A549 treated with ZK216348 at 1 μM for 4 hours (cell line): ENCODE results near the gene TLX3. TPM values are rescaled to one million over a fixed set of nuclear protein-coding genes. Genes with fewer than 3 reads are reported as not detected.

Experiments used
- total RNA-seq: library from RNA; stranded (reverse); fragments of 200-300 nt; extraction: Qiagen RNA extraction; gene quantifications from 5 replicates; pipeline ENCODE4 v1.2.3, GENCODE V29; 2022; ENCODE audit warnings: low read depth

The TLX3 gene
- total RNA-seq: not detected in 5 replicates

DNA sequence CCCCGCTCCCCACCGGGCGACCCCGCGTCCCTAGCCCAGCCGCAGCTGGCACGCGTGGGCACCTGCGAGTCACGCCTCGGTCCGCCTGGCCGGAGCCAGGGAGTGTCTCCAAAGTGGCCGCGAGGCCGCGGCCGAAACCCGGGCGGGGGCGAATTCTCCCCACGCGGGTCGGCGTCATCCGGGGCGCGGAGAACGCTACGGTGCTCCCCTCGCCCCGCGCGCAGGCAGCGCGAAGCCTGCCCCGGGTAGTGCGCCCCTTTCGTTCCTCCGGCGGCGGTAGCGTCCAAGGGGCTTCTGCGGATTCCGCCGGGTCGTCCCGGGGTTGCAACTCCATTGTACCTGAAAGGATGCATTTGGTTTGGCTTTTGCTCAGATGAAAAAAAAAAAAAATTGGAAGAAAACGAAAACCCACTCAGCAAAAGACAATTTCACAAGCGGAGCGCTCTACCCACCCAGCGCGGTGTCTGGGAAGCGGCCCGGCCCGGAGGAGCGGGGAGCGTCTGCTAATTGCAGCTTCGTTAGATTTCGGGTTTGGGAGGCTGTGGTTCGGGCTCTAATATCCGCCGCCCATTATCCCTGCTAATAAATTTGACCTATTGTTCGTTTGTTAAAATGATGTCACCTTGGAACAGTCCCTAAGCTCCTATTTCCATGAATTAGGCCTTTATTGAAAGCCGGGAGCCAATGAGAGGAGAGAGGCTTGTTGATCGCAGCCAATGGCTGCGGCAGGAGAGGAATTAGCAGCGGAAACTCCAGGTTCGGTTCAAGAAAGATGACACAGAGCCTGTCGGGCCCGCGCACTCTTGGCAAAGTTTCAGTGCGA, at the start of gene TLX3:
TLX3 (plus strand) TSS at position 796 of the 823 bp plus-strand sequence. CDS start 118 bp downstream, outside the sequence.

Other genes starting within 250 kb of the TLX3 start
- gene NPM1, start 78.6 kb downstream of the TLX3 start, total RNA-seq: 3,231 to 6,081 TPM (median 3,458 TPM) in 5 replicates
- gene FGF18, start 110.4 kb downstream of the TLX3 start, total RNA-seq: 0.75 to 1.2 TPM (median 0.80 TPM) in 5 replicates